Kasumi-1 (cell line): ENCODE data around the gene GLTP.
"Not testable (repeated sequence)": the region's sequence is repeated elsewhere in the genome, so short reads cannot be mapped to it uniquely, and the experiment has no call there.

Source experiments
- DNase-seq, 2 experiments: peaks; one replicate each; lab custom pipeline; 2025; lab: John Stamatoyannopoulos, UW

GLTP gene

DNA sequence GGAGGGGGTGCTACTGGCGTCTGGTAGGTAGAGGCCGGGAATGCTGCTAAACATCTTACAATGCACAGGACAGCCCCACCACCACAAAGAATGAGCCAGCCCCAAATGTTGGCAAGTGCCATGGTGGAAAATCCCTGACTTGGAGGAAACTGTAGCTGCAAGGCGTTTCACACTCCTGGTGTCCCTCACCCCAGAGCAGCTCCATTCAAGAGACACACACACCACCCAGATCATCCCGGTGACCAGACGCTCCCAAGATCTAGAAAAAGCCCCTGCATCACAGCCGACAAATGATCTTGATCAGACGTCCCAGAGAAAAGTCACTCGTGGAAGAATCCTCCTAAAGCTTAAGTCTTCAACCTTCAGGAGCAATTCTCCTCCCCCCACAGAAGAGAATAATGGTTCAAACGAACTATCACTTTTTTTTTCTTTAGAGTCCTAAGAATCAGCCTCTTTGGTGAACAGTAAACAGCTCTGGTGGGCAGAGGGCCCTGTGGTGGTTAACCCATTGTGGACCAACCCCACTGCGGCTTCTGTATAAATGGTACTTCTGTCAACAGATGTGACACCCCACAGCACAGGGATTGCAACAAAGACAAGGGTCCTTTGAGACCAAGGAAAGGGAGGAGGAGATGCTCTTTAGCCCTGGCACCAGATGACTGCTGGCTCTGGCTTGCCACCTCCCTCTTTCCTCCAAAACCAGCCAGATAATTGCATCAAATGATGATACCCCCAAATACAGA lies 2.7 kb downstream of the GLTP start:
- no peak for DNase-seq

GRCh38 chr12:109876406-109876805 lies 3.9 kb downstream of the GLTP start:
- no peak for DNase-seq

DNA sequence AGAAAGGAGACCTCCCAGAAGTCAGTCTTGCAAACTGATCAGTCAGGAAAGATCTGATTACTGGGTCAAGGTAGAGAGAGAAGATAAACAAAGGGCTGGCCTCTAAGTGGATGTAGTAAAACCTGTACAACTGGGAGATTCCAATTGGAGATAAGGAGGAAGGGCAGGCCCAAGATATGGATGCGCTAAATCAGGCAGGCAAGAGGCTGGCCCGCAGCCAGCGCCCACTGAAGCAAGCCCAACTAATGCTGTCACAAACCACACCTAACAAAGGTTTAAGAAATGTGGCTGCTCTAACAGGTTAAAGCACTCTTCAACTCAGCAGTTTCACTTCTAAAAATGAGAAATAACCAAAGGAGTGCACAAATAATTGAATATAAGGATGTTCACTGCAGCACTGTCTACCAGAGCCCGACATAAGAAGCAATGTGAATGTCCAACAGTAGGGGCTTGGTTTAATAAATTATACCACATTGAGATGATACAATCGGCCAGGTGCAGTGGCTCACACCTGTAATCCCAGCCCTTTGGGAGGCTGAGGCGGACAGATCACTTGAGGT lies 4.7 kb downstream of the GLTP start:
- DNase-seq = no peak

DNA sequence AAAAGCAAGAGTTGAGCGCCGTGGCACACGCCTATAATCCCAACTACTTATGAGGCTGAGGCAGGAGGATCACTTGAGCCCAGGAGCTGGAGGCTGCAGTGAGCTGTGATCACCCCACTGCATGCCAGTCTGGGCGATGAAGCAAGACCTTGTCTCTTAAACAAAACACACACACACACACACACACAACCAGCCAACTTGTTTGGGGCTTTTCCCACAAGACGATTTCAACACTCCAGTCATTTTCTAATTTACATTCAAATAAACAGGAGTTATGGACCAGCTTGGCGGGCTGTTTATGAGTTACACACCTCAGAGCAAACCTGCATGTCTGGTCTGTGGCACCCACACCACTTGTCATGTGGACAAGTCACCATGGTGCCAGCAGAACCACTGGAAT lies 6.7 kb downstream of the GLTP start:
- DNase-seq = no peak

DNA sequence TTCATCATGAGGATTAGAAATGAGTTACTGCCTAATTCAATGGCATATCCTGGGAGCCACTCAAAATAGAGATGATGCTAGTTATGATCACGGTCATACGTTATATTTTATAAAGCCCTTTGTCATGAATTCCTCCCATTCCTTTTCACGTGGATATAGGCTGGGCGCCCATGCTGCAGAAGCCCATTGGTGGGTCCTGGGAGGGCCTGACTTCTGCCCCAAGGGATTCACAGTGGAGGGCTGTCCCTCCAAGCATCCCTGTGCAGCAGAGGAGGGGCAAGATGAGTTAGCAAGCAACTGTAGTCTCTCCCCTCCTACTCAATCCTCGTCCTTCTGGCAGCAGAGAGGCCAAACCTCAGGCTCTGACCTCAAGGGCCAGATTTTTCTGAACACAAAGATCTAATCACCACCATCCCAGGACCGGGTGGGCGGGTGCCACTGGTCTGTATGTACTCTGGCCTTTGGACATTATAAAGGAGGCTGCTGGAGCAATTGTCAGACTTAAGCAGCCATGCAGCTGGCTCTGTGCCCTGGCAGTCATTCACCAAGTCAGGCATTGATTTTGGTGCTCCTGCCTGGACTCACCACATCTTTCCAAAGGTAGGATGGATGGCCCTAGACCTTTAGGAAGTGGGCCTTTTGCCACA lies 8.6 kb downstream of the GLTP start:
- DNase-seq = no peak

DNA sequence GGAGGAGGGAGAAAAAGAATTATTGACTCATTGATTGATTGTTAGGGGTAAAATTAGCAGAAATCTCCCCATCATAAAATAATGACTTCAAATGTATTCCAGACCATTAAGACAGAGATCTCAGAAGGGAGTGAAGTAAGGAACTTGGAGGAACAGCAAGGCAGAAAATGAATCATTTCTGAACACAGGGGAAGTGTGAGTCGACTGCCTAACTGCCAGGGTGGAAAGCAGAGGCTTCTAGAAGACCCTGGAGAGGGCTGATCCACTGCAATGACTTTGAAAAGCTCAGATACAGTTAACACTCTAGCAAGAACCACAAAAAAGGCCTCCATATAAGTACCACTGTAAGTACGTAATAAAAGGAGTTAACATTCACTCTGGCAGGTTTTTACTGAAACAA lies 9.7 kb downstream of the GLTP start:
- no peak for DNase-seq

- no peak for DNase-seq
Observed at GRCh38 chr12:109868182-109869051, 11.9 kb downstream of the GLTP start.

DNA sequence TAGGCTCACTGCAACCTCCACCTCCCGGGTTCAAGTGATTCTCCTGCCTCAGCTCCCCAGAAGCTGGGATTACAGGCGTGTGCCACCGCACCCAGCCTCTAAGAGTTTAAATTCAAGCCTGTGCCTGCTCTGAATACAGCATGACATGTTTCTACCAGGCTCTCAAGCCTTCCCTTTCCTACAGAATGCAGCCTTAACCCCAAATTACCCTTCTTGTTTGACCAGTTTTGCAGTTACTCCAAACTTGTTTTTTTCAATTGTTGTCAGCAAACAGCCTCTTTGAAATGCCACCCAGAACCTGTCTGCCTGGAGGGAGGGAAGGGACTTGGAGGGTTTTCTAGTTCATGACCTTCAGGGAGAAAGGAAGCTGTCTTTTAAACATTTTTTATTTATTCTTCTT lies 15.4 kb downstream of the GLTP start:
- no peak for DNase-seq

GRCh38 chr12:109863847-109864712 lies 16.3 kb downstream of the GLTP start:
- peak; percentile 18 to 24 for DNase-seq

DNA sequence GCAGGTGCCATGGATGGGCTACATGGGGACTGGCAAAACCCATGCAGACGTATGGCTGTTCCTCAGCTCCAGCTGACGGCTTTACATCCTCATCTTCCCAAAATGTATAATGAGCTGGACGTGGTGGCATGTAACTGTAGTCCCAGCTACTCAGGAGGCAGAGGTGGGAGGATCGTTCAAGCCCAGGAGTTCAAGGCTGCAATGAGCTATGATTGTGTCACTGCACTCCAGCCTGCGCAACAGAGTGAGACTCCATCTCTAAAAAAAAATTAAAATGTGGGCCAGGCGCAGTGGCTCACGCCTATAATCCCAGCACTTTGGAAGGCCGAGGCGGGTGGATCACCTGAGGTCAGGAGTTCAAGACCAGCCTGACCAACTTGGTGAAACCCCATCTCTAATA lies 17.9 kb downstream of the GLTP start:
- DNase-seq = not testable (repeated sequence)

GRCh38 chr12:109861689-109862314 lies 18.5 kb downstream of the GLTP start:
- no peak for DNase-seq

GRCh38 chr12:109860977-109861376 lies 19.4 kb downstream of the GLTP start:
- no peak for DNase-seq

DNA sequence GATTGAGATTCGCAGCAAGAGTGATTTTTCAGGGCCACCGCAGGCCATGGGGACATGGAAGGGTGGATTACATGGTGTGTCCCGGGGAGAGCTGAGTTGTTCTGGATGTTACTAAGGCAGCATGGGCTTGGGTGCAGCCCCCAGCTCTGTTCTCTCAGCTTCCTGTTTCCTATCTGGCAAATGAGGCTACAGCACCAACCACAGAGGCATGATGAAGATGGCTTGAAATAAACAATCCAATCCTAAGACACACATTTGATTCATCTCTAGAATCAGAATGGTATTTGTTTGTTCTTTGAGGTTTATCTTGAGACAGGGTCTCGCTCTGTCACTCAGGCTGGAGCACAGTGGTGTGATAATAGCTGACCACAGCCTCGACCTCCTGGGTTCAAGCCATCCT lies 21.6 kb downstream of the GLTP start:
- DNase-seq = peak; percentile 13 to 34

DNA sequence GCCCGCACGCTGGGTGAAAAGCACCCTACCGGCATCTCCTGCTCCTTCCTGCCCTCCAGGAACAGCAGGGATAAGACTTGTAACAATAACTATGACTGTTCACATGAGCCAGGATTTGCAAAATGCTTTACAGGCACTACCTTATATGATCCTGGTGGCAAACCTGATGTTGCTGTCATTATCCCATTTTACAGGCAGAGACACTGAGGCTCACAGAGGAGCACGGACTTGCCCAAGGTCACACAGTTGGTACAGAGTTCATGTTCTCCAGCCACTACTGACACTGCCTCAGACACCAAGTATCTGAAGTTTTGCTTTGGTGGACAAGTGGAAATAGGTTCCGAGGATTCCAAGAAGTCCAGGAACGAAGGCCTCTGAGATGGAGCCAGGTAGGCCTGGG lies 22.6 kb downstream of the GLTP start:
- DNase-seq = no peak

GRCh38 chr12:109855377-109855776 lies 25.0 kb downstream of the GLTP start:
- DNase-seq = no peak

DNA sequence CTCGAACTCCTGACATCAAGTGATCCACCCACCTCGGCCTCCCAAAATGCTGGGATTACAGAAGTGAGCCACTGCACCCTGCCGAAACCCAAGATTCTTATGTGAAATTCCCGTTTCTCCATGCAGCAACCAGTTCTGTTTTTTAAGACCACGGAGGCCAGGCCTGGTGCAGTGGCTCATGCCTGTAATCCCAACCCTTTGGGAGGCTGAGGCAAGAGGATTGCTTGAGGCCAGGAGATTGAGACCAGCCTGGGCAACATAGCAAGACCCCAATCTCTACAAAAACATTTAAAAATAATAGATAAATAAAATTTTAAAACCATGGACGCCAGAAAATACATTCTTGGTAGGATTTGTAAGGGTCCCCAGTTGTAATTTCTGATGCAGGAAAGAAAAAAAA lies 29.8 kb downstream of the GLTP start:
- not testable (repeated sequence) for DNase-seq

DNA sequence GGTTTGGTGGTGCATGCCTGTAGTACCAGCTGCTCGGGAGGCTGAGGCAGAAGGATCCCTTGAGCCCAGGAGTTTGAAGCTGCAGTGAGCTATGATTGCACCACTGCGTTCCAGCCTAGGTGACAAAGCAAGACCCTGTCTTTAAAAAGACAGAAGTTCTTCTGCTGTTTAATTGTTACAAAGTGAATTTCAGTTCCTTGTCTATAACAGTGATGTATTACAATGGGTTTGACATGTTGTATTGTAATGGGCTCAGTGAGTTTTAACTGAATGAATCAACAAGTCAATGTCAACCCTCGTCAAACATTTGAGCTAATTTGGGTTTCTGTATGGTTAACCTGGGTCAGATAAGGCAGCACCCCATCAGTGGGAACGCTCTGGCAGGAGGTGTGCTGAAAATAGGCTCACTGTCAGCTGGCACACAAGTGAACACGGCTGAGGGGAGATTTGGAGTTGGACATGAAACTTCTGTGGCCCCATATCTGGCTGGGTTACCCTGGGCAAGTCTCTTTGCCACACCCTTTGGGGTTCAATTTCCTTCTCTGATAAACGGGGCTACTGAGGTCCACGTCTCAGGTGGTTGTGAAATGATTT lies 33.1 kb downstream of the GLTP start:
- no peak for DNase-seq

DNA sequence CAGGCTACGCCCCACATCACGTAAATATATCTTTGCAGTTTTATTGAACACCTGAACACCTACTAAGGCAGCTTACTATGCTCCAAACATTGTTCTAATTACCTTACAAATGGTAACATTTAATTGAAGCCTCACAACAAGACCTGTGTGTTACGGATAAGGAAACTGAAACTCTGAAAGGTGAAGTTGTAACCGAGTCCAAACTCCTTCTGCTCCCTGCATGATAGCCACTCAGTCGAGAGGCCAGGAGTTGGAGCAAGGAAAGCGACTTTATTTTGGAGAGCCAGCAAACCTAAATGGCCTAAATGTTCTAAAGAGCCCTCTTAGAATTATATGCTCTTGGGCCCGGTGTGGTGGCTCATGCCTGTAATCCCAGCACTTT lies 34.5 kb downstream of the GLTP start:
- DNase-seq = no peak

- DNase-seq = peak; percentile 63 to 78
Observed at GRCh38 chr12:109844983-109845823, 35.1 kb downstream of the GLTP start.

- DNase-seq = no peak
Observed at GRCh38 chr12:109844091-109844490, 36.2 kb downstream of the GLTP start.
